PC-3 (cell line): ENCODE results near the gene FBXW7. TPM values are rescaled to one million over a fixed set of nuclear protein-coding genes. Genes with fewer than 3 reads are reported as not detected.

Experiments
- ATAC-seq: fragments of 200-7000 bp; cut with Tn5 transposase; 2 replicates; pipeline ENCODE4 v1.9.1; 2020; ENCODE audit warnings: mild to moderate bottlenecking, moderate library complexity
- BruUV-seq: library from RNA; stranded (reverse); fragments of 400-500 nt; replicated peaks from 2 replicates; lab custom pipeline; 2021; lab: Mats Ljungman, UMichigan
- CTCF ChIA-PET: fragments of 300-600 bp; sonication (Branson Sonifier 250); formaldehyde crosslinking; loops from one replicate; lab custom pipeline; 2022; ENCODE audit warnings: antibody characterized with exemption; lab: Charles Lee
- POLR2A ChIA-PET: fragments of 300-600 bp; sonication (Branson Sonifier 250); formaldehyde crosslinking; loops from one replicate; lab custom pipeline; 2022; ENCODE audit warnings: antibody characterized with exemption; ENCODE audit not compliant: unreplicated experiment; lab: Charles Lee
- DNase-seq: peaks from one replicate; pipeline ENCODE4 v3.0.0-alpha.2; 2015
- H2AFZ ChIP-seq: fragments of 300-600 bp; sonication (generic); 2 replicates; pipeline ENCODE4 v1.6.0; 2016; ENCODE audit warnings: antibody characterized with exemption, low read length
- H3F3A ChIP-seq: fragments of 300-600 bp; sonication (generic); one replicate; pipeline ENCODE4 v1.6.0; 2017; ENCODE audit warnings: antibody characterized with exemption, low read length, control low read depth, mild to moderate bottlenecking; ENCODE audit not compliant: unreplicated experiment
- H3K27ac ChIP-seq: fragments of 300-600 bp; sonication (generic); 2 replicates; pipeline ENCODE4 v1.5.1; 2016; ENCODE audit warnings: mild to moderate bottlenecking, low read length
- H3K27me3 ChIP-seq: fragments of 300-600 bp; sonication (generic); 2 replicates; pipeline ENCODE4 v1.6.1; 2016; ENCODE audit warnings: low read length, mixed read lengths
- H3K36me3 ChIP-seq: fragments of 300-600 bp; sonication (generic); 2 replicates; pipeline ENCODE4 v1.6.1; 2016; ENCODE audit warnings: low read depth, mixed run types, low read length, mixed read lengths
- H3K4me1 ChIP-seq: fragments of 300-600 bp; sonication (generic); 2 replicates; pipeline ENCODE4 v1.5.1; 2016; ENCODE audit warnings: low read length; ENCODE audit not compliant: insufficient read depth
- H3K4me2 ChIP-seq: fragments of 300-600 bp; sonication (generic); 2 replicates; pipeline ENCODE4 v1.6.0; 2016; ENCODE audit warnings: low read length
- H3K4me3 ChIP-seq: fragments of 300-600 bp; sonication (generic); 2 replicates; pipeline ENCODE4 v1.5.1; 2016; ENCODE audit warnings: mild to moderate bottlenecking, low read length, mixed read lengths
- H3K79me2 ChIP-seq: fragments of 300-600 bp; sonication (generic); 2 replicates; pipeline ENCODE4 v1.6.1; 2017; ENCODE audit warnings: low read length, mixed read lengths
- H3K9ac ChIP-seq: fragments of 300-600 bp; sonication (generic); 2 replicates; pipeline ENCODE4 v1.6.0; 2016; ENCODE audit warnings: mild to moderate bottlenecking, low read length
- H3K9me2 ChIP-seq: fragments of 300-600 bp; sonication (generic); replicated peaks from 2 replicates; pipeline ENCODE4 v1.6.1; 2016; ENCODE audit warnings: mixed run types, low read length, mixed read lengths
- H3K9me3 ChIP-seq: fragments of 300-600 bp; sonication (generic); 2 replicates; pipeline ENCODE4 v1.6.1; 2016; ENCODE audit warnings: low read length, mixed read lengths
- H4K20me1 ChIP-seq: fragments of 300-600 bp; sonication (generic); 2 replicates; pipeline ENCODE4 v1.6.1; 2016; ENCODE audit warnings: low read length, mixed read lengths
- CTCF ChIP-seq: fragments of 300-600 bp; sonication (generic); conservative IDR thresholded peaks from 2 replicates; pipeline ENCODE4 v1.5.1; 2017; ENCODE audit warnings: antibody characterized with exemption, low read depth, mild to moderate bottlenecking, low read length
- EZH2 ChIP-seq: fragments of 300-600 bp; sonication (generic); IDR thresholded peaks from one replicate; pipeline ENCODE4 v1.6.1; 2017; ENCODE audit warnings: antibody characterized with exemption, mild to moderate bottlenecking, low read length; ENCODE audit not compliant: unreplicated experiment
- EZH2phosphoT487 ChIP-seq: fragments of 300-600 bp; sonication (generic); IDR thresholded peaks from 2 replicates; pipeline ENCODE4 v1.6.1; 2018; ENCODE audit warnings: mild to moderate bottlenecking, antibody characterized with exemption, low read length, borderline replicate concordance
- intact Hi-C: fragments of 100-400 bp; cut with micrococcal nuclease; formaldehyde crosslinking; loops from 2 replicates; pipeline ENCODE4 v1.9.0; 2023
- total RNA-seq: library from RNA; depleted of rRNA; stranded (reverse); fragments of >200 nt; gene quantifications from 2 replicates; pipeline ENCODE4 v1.2.3, GENCODE V29; 2014

FBXW7 gene
- total RNA-seq, 1 experiment from 2014 or later = 24.3 TPM

- Histone ChIP-seq H3K9ac (no peak overlapping the region), H3K9me3 (no peaks in the 10 kb centered on the region), H3K4me2 (no peak overlapping the region), H2AFZ (no peak overlapping the region), H3K4me3 (no peak overlapping the region), H3K9me2 (no peaks in the 10 kb centered on the region), H3K27ac (no peak overlapping the region), H3K27me3 (no peaks in the 10 kb centered on the region), H3K79me2 (no peaks in the 10 kb centered on the region), H3K4me1 (no peaks in the 10 kb centered on the region), H4K20me1 (no peaks in the 10 kb centered on the region), H3F3A (no peaks in the 10 kb centered on the region), H3K36me3 (no peaks in the 10 kb centered on the region)
- DNase-seq = no peak
- intact Hi-C loops = no loop called here
- POLR2A ChIA-PET = no interaction called here
- no peak for ATAC-seq
- no peak for TF ChIP-seq EZH2
- no peak for TF ChIP-seq EZH2phosphoT487
- no peak for TF ChIP-seq CTCF
- CTCF ChIA-PET = no interaction called here
- BruUV-seq = no TSS peak
Measured at GRCh38 chr4:152578670-152579069, 42.8 kb upstream of the FBXW7 start.

GRCh38 chr4:152577708-152578396, 42.0 kb upstream of the FBXW7 start:
- H3K9ac ChIP-seq = no peak overlapping the region
- no peaks in the 10 kb centered on the region for H3K79me2 ChIP-seq
- H3K36me3 ChIP-seq = no peaks in the 10 kb centered on the region
- peaks cover 6% of the 10 kb centered on the region for H3K4me1 ChIP-seq
- no peaks in the 10 kb centered on the region for H3K9me2 ChIP-seq
- no peaks in the 10 kb centered on the region for H3F3A ChIP-seq
- no peak overlapping the region for H3K4me3 ChIP-seq
- no peak overlapping the region for H3K4me2 ChIP-seq
- intact Hi-C loops = no loop called here
- BruUV-seq = no TSS peak
- H3K27me3 ChIP-seq = no peaks in the 10 kb centered on the region
- CTCF ChIA-PET = no interaction called here
- no peak for TF ChIP-seq CTCF
- no peaks in the 10 kb centered on the region for H3K9me3 ChIP-seq
- no peaks in the 10 kb centered on the region for H4K20me1 ChIP-seq
- no peak overlapping the region for H2AFZ ChIP-seq
- ATAC-seq = no peak
- POLR2A ChIA-PET = no interaction called here
- no peak overlapping the region for H3K27ac ChIP-seq
- DNase-seq = no peak

- Histone ChIP-seq H3K4me2 (no peak overlapping the region), H3K4me3 (no peak overlapping the region), H3K79me2 (no peaks in the 10 kb centered on the region), H3F3A (no peaks in the 10 kb centered on the region), H3K36me3 (no peaks in the 10 kb centered on the region), H3K27ac (no peak overlapping the region), H3K4me1 (peaks cover 12% of the 10 kb centered on the region), H3K27me3 (no peaks in the 10 kb centered on the region), H3K9me3 (no peaks in the 10 kb centered on the region), H4K20me1 (no peaks in the 10 kb centered on the region), H3K9me2 (no peaks in the 10 kb centered on the region), H2AFZ (no peak overlapping the region), H3K9ac (no peak overlapping the region)
- no peak for ATAC-seq
- no peak for TF ChIP-seq EZH2phosphoT487
- TF ChIP-seq EZH2 = no peak
- TF ChIP-seq CTCF = no peak
- intact Hi-C loops = no loop called here
- CTCF ChIA-PET = no interaction called here
- no peak for DNase-seq
- POLR2A ChIA-PET = no interaction called here
- BruUV-seq = no TSS peak
Measured at GRCh38 chr4:152575533-152575932, 39.6 kb upstream of the FBXW7 start.
